PC-3 (cell line): ENCODE data around the gene NKX2-4. TPM values are rescaled to one million over a fixed set of nuclear protein-coding genes. Genes with fewer than 3 reads are reported as not detected.

Source experiments
- ATAC-seq: fragments of 200-7000 bp; cut with Tn5 transposase; 2 replicates; pipeline ENCODE4 v1.9.1; 2020; ENCODE audit warnings: mild to moderate bottlenecking, moderate library complexity
- Bru-seq: library from RNA; stranded (reverse); fragments of 400-500 nt; gene quantifications from one replicate; lab custom pipeline; 2021; lab: Mats Ljungman, UMichigan
- BruChase-seq, 2 experiments: library from RNA; stranded (reverse); fragments of 400-500 nt; gene quantifications; one replicate each; lab custom pipeline; 2021; lab: Mats Ljungman, UMichigan
- BruUV-seq: library from RNA; stranded (reverse); fragments of 400-500 nt; replicated peaks from 2 replicates; lab custom pipeline; 2021; lab: Mats Ljungman, UMichigan
- CTCF ChIA-PET: fragments of 300-600 bp; sonication (Branson Sonifier 250); formaldehyde crosslinking; loops from one replicate; lab custom pipeline; 2022; ENCODE audit warnings: antibody characterized with exemption; lab: Charles Lee
- POLR2A ChIA-PET: fragments of 300-600 bp; sonication (Branson Sonifier 250); formaldehyde crosslinking; loops from one replicate; lab custom pipeline; 2022; ENCODE audit warnings: antibody characterized with exemption; ENCODE audit not compliant: unreplicated experiment; lab: Charles Lee
- DNase-seq: peaks from one replicate; pipeline ENCODE4 v3.0.0-alpha.2; 2015
- H2AFZ ChIP-seq: fragments of 300-600 bp; sonication (generic); 2 replicates; pipeline ENCODE4 v1.6.0; 2016; ENCODE audit warnings: antibody characterized with exemption, low read length
- H3F3A ChIP-seq: fragments of 300-600 bp; sonication (generic); one replicate; pipeline ENCODE4 v1.6.0; 2017; ENCODE audit warnings: antibody characterized with exemption, low read length, control low read depth, mild to moderate bottlenecking; ENCODE audit not compliant: unreplicated experiment
- H3K27ac ChIP-seq: fragments of 300-600 bp; sonication (generic); 2 replicates; pipeline ENCODE4 v1.5.1; 2016; ENCODE audit warnings: mild to moderate bottlenecking, low read length
- H3K27me3 ChIP-seq: fragments of 300-600 bp; sonication (generic); 2 replicates; pipeline ENCODE4 v1.6.1; 2016; ENCODE audit warnings: low read length, mixed read lengths
- H3K36me3 ChIP-seq: fragments of 300-600 bp; sonication (generic); 2 replicates; pipeline ENCODE4 v1.6.1; 2016; ENCODE audit warnings: low read depth, mixed run types, low read length, mixed read lengths
- H3K4me1 ChIP-seq: fragments of 300-600 bp; sonication (generic); 2 replicates; pipeline ENCODE4 v1.5.1; 2016; ENCODE audit warnings: low read length; ENCODE audit not compliant: insufficient read depth
- H3K4me2 ChIP-seq: fragments of 300-600 bp; sonication (generic); 2 replicates; pipeline ENCODE4 v1.6.0; 2016; ENCODE audit warnings: low read length
- H3K4me3 ChIP-seq: fragments of 300-600 bp; sonication (generic); 2 replicates; pipeline ENCODE4 v1.5.1; 2016; ENCODE audit warnings: mild to moderate bottlenecking, low read length, mixed read lengths
- H3K79me2 ChIP-seq: fragments of 300-600 bp; sonication (generic); 2 replicates; pipeline ENCODE4 v1.6.1; 2017; ENCODE audit warnings: low read length, mixed read lengths
- H3K9ac ChIP-seq: fragments of 300-600 bp; sonication (generic); 2 replicates; pipeline ENCODE4 v1.6.0; 2016; ENCODE audit warnings: mild to moderate bottlenecking, low read length
- H3K9me2 ChIP-seq: fragments of 300-600 bp; sonication (generic); replicated peaks from 2 replicates; pipeline ENCODE4 v1.6.1; 2016; ENCODE audit warnings: mixed run types, low read length, mixed read lengths
- H3K9me3 ChIP-seq: fragments of 300-600 bp; sonication (generic); 2 replicates; pipeline ENCODE4 v1.6.1; 2016; ENCODE audit warnings: low read length, mixed read lengths
- H4K20me1 ChIP-seq: fragments of 300-600 bp; sonication (generic); 2 replicates; pipeline ENCODE4 v1.6.1; 2016; ENCODE audit warnings: low read length, mixed read lengths
- CTCF ChIP-seq: fragments of 300-600 bp; sonication (generic); conservative IDR thresholded peaks from 2 replicates; pipeline ENCODE4 v1.5.1; 2017; ENCODE audit warnings: antibody characterized with exemption, low read depth, mild to moderate bottlenecking, low read length
- EZH2 ChIP-seq: fragments of 300-600 bp; sonication (generic); IDR thresholded peaks from one replicate; pipeline ENCODE4 v1.6.1; 2017; ENCODE audit warnings: antibody characterized with exemption, mild to moderate bottlenecking, low read length; ENCODE audit not compliant: unreplicated experiment
- EZH2phosphoT487 ChIP-seq: fragments of 300-600 bp; sonication (generic); IDR thresholded peaks from 2 replicates; pipeline ENCODE4 v1.6.1; 2018; ENCODE audit warnings: mild to moderate bottlenecking, antibody characterized with exemption, low read length, borderline replicate concordance
- intact Hi-C: fragments of 100-400 bp; cut with micrococcal nuclease; formaldehyde crosslinking; loops from 2 replicates; pipeline ENCODE4 v1.9.0; 2023
- long read RNA-seq: library from polyadenylated mRNA; unstranded; transcript quantifications from one replicate; pipeline ENCODE4 v2.0.0, GENCODE V29; 2021; ENCODE audit not compliant: unreplicated experiment
- total RNA-seq: library from RNA; depleted of rRNA; stranded (reverse); fragments of >200 nt; gene quantifications from 2 replicates; pipeline ENCODE4 v1.2.3, GENCODE V29; 2014; rRNA removed

The NKX2-4 gene
- total RNA-seq (not detected in 2 replicates), Bru-seq, nascent RNA (not detected), BruChase-seq, experiment 1, labeled RNA remaining after a 6-hour chase (not detected), BruChase-seq, experiment 2, labeled RNA remaining after a 2-hour chase (not detected)
- long read RNA-seq, result 0 reads

- H3K27ac ChIP-seq, result no peak within 1 kb of the TSS
- no TSS peak for BruUV-seq
- CTCF ChIA-PET, result no interaction called here
- H3K9me3 ChIP-seq, result no peaks in the 10 kb centered on the region
- ATAC-seq, result no peak
- H3K79me2 ChIP-seq, result no peaks in the 10 kb centered on the region
- POLR2A ChIA-PET, result no interaction called here
- H2AFZ ChIP-seq, result no peak within 1 kb of the TSS
- H3K4me1 ChIP-seq, result no peaks in the 10 kb centered on the region
- H3K9ac ChIP-seq, result no peak within 1 kb of the TSS
- H3K27me3 ChIP-seq, result peaks cover 48% of the 10 kb centered on the region
- no peak within 1 kb of the TSS for H3K4me2 ChIP-seq
- no peaks in the 10 kb centered on the region for H3K36me3 ChIP-seq
- H3F3A ChIP-seq, result no peaks in the 10 kb centered on the region
- TF ChIP-seq EZH2, result no peak
- no peak for TF ChIP-seq CTCF
- no peak for TF ChIP-seq EZH2phosphoT487
- no peaks in the 10 kb centered on the region for H3K9me2 ChIP-seq
- DNase-seq, result no peak
- no peaks in the 10 kb centered on the region for H4K20me1 ChIP-seq
- intact Hi-C loops, result no loop called here
- no peak within 1 kb of the TSS for H3K4me3 ChIP-seq
These were observed at the start of gene NKX2-4 for GRCh38 chr20:21397341-21398108. Gene NKX2-4 (minus strand): TSS chr20:21397526. CDS start chr20:21397399, 127 bp downstream.

- Histone ChIP-seq H3K4me1 (peaks cover 30% of the 10 kb centered on the region), H3K4me3 (no peak overlapping the region), H4K20me1 (no peaks in the 10 kb centered on the region), H2AFZ (no peak overlapping the region), H3K9ac (no peak overlapping the region), H3K36me3 (no peaks in the 10 kb centered on the region), H3K27me3 (0 out of 2 replicates have a peak, but pooled peaks cover 3% of the 10 kb centered on the region), H3K79me2 (no peaks in the 10 kb centered on the region), H3K9me3 (no peaks in the 10 kb centered on the region), H3K27ac (no peak overlapping the region), H3K4me2 (no peak overlapping the region), H3K9me2 (0 out of 2 replicates have a peak, but pooled peaks cover 3% of the 10 kb centered on the region), H3F3A (no peaks in the 10 kb centered on the region)
- ATAC-seq (no peak), DNase-seq (no peak)
- TF ChIP-seq EZH2 (no peak), EZH2phosphoT487 (no peak), CTCF (no peak)
- ChIA-PET POLR2A (no interaction called here), CTCF (no interaction called here)
- intact Hi-C loops, result no loop called here
- no TSS peak for BruUV-seq
These were observed 40.5 kb upstream of the NKX2-4 start for GRCh38 chr20:21437816-21438215.

GRCh38 chr20:21437248-21437647 lies 39.9 kb upstream of the NKX2-4 start:
- peak overlapping the region; percentile 42; the same call in 1 of the 2 replicates for H3K4me2 ChIP-seq
- no peaks in the 10 kb centered on the region for H3K36me3 ChIP-seq
- H3F3A ChIP-seq, result no peaks in the 10 kb centered on the region
- no peaks in the 10 kb centered on the region for H3K9me3 ChIP-seq
- H3K79me2 ChIP-seq, result no peaks in the 10 kb centered on the region
- no peak overlapping the region for H3K4me3 ChIP-seq
- TF ChIP-seq EZH2phosphoT487 (no peak), CTCF (no peak), EZH2 (no peak)
- POLR2A ChIA-PET, result no interaction called here
- no peak for DNase-seq
- H2AFZ ChIP-seq, result no peak overlapping the region
- no peak for ATAC-seq
- no peaks in the 10 kb centered on the region for H4K20me1 ChIP-seq
- peaks cover 31% of the 10 kb centered on the region for H3K4me1 ChIP-seq
- 0 out of 2 replicates have a peak, but pooled peaks cover 3% of the 10 kb centered on the region for H3K27me3 ChIP-seq
- no peak overlapping the region for H3K9ac ChIP-seq
- intact Hi-C loops, result no loop called here
- CTCF ChIA-PET, result no interaction called here
- H3K9me2 ChIP-seq, result 0 out of 2 replicates have a peak, but pooled peaks cover 3% of the 10 kb centered on the region
- H3K27ac ChIP-seq, result no peak overlapping the region
- no TSS peak for BruUV-seq
